Naive thymus-derived CD4-positive, alpha-beta T cell (primary cell): ENCODE data around the gene MOK. TPM values are rescaled to one million over a fixed set of nuclear protein-coding genes. Genes with fewer than 3 reads are reported as not detected.
A peak's percentile ranks its signal among the peaks of the same experiment; 100 is the strongest.

Source experiments
- ATAC-seq: fragments of 150-1000 bp; cut with Tn5 transposase; 2 replicates; pipeline ENCODE4 v1.10.0; 2021; ENCODE audit warnings: mild to moderate bottlenecking, moderate library complexity
- CTCF ChIA-PET: fragments of 350-600 bp; sonication (Branson Sonifier 250); formaldehyde crosslinking; loops from one replicate; lab custom pipeline; 2021; ENCODE audit warnings: antibody characterized with exemption; lab: Charles Lee
- POLR2A ChIA-PET: fragments of 350-600 bp; sonication (Branson Sonifier 250); formaldehyde crosslinking; loops from one replicate; lab custom pipeline; 2021; ENCODE audit warnings: antibody characterized with exemption, inconsistent platforms; lab: Charles Lee
- DNase-seq, 9 donors: peaks; one replicate each; pipeline versions ENCODE4 v3.0.0 to v3.0.0-alpha.2; 2020 to 2022; ENCODE audit warnings: mixed read lengths in 1 of 9
- H3K27ac ChIP-seq: one replicate; pipeline ENCODE4 v1.7.0; 2013; ENCODE audit warnings: mild to moderate bottlenecking, low read depth, low read length, moderate library complexity
- H3K27me3 ChIP-seq, 2 donors: one replicate each; pipeline ENCODE4 v1.7.0; 2013; ENCODE audit warnings: low read length in 2 of 2, mild to moderate bottlenecking in 2 of 2, moderate library complexity in 2 of 2; ENCODE audit not compliant: control insufficient read depth in 2 of 2, insufficient read depth in 2 of 2
- H3K36me3 ChIP-seq, 3 experiments: 1 replicate in 2 of 3; 2 replicates in 1 of 3; pipeline ENCODE4 v1.7.0; 2013; ENCODE audit warnings: low read length in 3 of 3, mild to moderate bottlenecking in 3 of 3, moderate library complexity in 1 of 3; ENCODE audit not compliant: insufficient read depth in 3 of 3, control insufficient read depth in 2 of 3
- H3K4me1 ChIP-seq, 2 donors: one replicate each; pipeline ENCODE4 v1.7.0; 2013; ENCODE audit warnings: low read length in 2 of 2, mild to moderate bottlenecking in 2 of 2, moderate library complexity in 1 of 2; ENCODE audit not compliant: control insufficient read depth in 2 of 2, insufficient read depth in 2 of 2
- H3K4me3 ChIP-seq: 2 replicates; pipeline ENCODE4 v1.7.0; 2013; ENCODE audit warnings: mild to moderate bottlenecking, low read length
- H3K9me3 ChIP-seq, 3 experiments: 1 replicate in 2 of 3; 2 replicates in 1 of 3; pipeline ENCODE4 v1.7.0; 2013; ENCODE audit warnings: low read length in 3 of 3; ENCODE audit not compliant: control insufficient read depth in 2 of 3
- H3K27ac Mint-ChIP-seq, 9 donors: one replicate each; pipeline ENCODE4 v1.8.0; 2020 to 2022; ENCODE audit warnings: mixed read lengths in 9 of 9, mild to moderate bottlenecking in 8 of 9, moderate library complexity in 5 of 9, inconsistent platforms in 2 of 9
- H3K27me3 Mint-ChIP-seq, 5 donors: one replicate each; pipeline ENCODE4 v1.8.0; 2021 to 2022; ENCODE audit warnings: mixed read lengths in 5 of 5, mild to moderate bottlenecking in 1 of 5
- H3K36me3 Mint-ChIP-seq, 5 donors: one replicate each; pipeline ENCODE4 v1.8.0; 2020 to 2022; ENCODE audit warnings: mixed read lengths in 5 of 5, mild to moderate bottlenecking in 3 of 5, inconsistent platforms in 1 of 5
- H3K4me1 Mint-ChIP-seq, 7 donors: one replicate each; pipeline ENCODE4 v1.8.0; 2020 to 2022; ENCODE audit warnings: mixed read lengths in 7 of 7, mild to moderate bottlenecking in 3 of 7, inconsistent platforms in 1 of 7
- H3K4me3 Mint-ChIP-seq, 10 donors: one replicate each; pipeline ENCODE4 v1.8.0; 2020 to 2022; ENCODE audit warnings: mild to moderate bottlenecking in 10 of 10, mixed read lengths in 10 of 10, moderate library complexity in 6 of 10, inconsistent platforms in 2 of 10
- H3K9me3 Mint-ChIP-seq, 11 donors: one replicate each; pipeline ENCODE4 v1.8.0; 2020 to 2022; ENCODE audit warnings: mixed read lengths in 11 of 11, mild to moderate bottlenecking in 4 of 11, inconsistent platforms in 1 of 11, moderate library complexity in 1 of 11
- intact Hi-C, 2 donors: fragments of 100-400 bp; cut with micrococcal nuclease; formaldehyde crosslinking; loops; one replicate each; pipeline ENCODE4 v1.15.1; 2023
- polyA plus RNA-seq, 2 donors: library from polyadenylated mRNA; unstranded; fragments of 300-500 nt; fragmentation: Illumina TruSeq; gene quantifications; one replicate each; pipeline ENCODE4 v1.2.3, GENCODE V29; 2021
- total RNA-seq, 6 experiments: library from RNA in 5 of 6; stranded (reverse) in 5 of 6; gene quantifications; 1 replicate in 5 of 6; 2 replicates in 1 of 6; pipeline ENCODE4 v1.2.3 and lab custom pipeline; 2021 to 2026

MOK gene
- total and polyA plus RNA-seq, 7 experiments from 2014 or later, result 1.3 to 3.5 (median 1.9) TPM

DNA sequence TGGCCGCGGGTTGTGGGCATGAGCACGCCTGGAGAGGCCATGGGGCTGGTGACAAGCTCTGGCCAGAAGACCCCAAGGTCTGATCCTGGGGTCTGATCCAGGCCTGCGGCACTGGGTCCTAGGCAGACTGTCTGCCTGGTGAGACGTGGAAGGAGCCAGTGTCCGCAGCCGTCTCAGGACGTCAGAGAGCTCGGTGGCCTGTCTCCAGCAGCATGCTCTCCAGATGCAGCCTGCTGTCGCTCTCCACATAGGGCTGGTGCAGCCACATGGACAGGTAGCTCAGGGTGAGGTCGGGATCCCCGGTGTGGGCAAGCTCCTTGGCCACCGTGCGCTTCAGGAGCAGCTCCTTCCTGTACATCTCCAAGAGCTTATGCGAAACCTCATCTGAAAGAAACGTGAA is 43.4 kb upstream of the MOK start:
- H3K27ac ChIP-seq, result no peak overlapping the region
- no peaks in the 10 kb centered on the region for H3K9me3 ChIP-seq
- Mint-ChIP-seq H3K4me3 (no peak overlapping the region), H3K4me1 (peaks cover 0 to 3% (median 0%) of the 10 kb centered on the region in 7 donors), H3K27me3 (no peaks in the 10 kb centered on the region), H3K27ac (no peak overlapping the region), H3K9me3 (no peaks in the 10 kb centered on the region), H3K36me3 (peaks cover 12 to 51% (median 16%) of the 10 kb centered on the region in 5 donors)
- ChIA-PET CTCF (no interaction called here), POLR2A (no interaction called here)
- peaks cover 0 to 87% (median 7%) of the 10 kb centered on the region in 3 experiments for H3K36me3 ChIP-seq
- no peak overlapping the region for H3K4me3 ChIP-seq
- DNase-seq (no peak), ATAC-seq (no peak)
- H3K4me1 ChIP-seq, result no peaks in the 10 kb centered on the region
- no peaks in the 10 kb centered on the region for H3K27me3 ChIP-seq
- intact Hi-C loops, result no loop called here

DNA sequence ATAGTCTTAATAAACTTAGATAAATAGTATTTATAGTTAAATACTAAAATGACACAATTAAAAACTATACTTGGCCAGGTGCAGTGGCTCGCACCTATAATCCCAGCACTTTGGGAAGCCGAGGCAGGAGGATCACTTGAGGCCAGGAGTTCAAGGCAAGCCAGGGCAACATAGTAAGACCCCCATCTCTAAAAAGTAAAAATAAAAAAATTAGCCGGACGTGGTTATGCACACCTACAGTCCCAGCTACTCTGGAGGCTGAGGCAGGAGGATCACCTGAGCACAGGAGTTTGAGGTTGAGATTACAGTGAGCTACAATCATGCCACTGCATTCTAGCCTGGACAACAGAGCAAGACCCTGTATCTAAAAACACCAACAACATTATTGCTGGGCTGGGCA is 41.7 kb upstream of the MOK start:
- Mint-ChIP-seq H3K27me3 (no peaks in the 10 kb centered on the region), H3K4me1 (no peaks in the 10 kb centered on the region), H3K36me3 (peaks cover 12 to 51% (median 21%) of the 10 kb centered on the region in 5 donors), H3K9me3 (no peaks in the 10 kb centered on the region), H3K4me3 (no peak overlapping the region), H3K27ac (peak overlapping the region in 1 of 9 donors; percentile 14)
- intact Hi-C loops, result no loop called here
- H3K4me1 ChIP-seq, result no peaks in the 10 kb centered on the region
- ATAC-seq (no peak), DNase-seq (no peak)
- no peak overlapping the region for H3K27ac ChIP-seq
- ChIA-PET CTCF (no interaction called here), POLR2A (no interaction called here)
- no peaks in the 10 kb centered on the region for H3K27me3 ChIP-seq
- H3K4me3 ChIP-seq, result no peak overlapping the region
- H3K36me3 ChIP-seq, result peaks cover 0 to 81% (median 7%) of the 10 kb centered on the region in 3 experiments
- no peaks in the 10 kb centered on the region for H3K9me3 ChIP-seq

DNA sequence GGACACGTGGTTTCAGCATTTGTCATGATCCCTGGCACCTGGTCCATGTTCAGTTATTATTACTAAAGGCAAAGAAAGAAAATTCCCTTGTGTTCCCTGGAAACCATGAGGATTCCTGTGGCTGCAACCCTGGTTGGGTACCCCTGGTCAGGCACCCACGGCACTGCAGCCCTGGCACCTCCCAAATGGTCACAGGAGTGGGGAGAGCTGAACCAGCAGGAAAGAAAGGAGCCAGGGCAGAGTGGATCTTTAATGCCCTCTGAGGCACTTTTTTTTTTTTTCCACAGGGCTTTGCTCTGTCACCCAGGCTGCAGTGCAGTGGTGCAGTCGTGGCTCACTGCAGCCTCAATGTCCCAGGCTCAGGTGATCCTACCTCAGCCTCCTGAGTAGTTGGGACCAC is 40.3 kb upstream of the MOK start:
- CTCF ChIA-PET, result no interaction called here
- Mint-ChIP-seq H3K27ac (peak overlapping the region in 4 of 9 donors; percentile 17 to 74 (median 66)), H3K4me1 (no peaks in the 10 kb centered on the region), H3K4me3 (no peak overlapping the region), H3K27me3 (no peaks in the 10 kb centered on the region), H3K9me3 (no peaks in the 10 kb centered on the region), H3K36me3 (peaks cover 12 to 46% (median 22%) of the 10 kb centered on the region in 5 donors)
- POLR2A ChIA-PET, result no interaction called here
- no peaks in the 10 kb centered on the region for H3K27me3 ChIP-seq
- H3K4me3 ChIP-seq, result no peak overlapping the region
- no peak overlapping the region for H3K27ac ChIP-seq
- no peak for DNase-seq
- H3K4me1 ChIP-seq, result no peaks in the 10 kb centered on the region
- H3K9me3 ChIP-seq, result no peaks in the 10 kb centered on the region
- no peak for ATAC-seq
- H3K36me3 ChIP-seq, result peaks cover 0 to 81% (median 11%) of the 10 kb centered on the region in 3 experiments
- intact Hi-C loops, result no loop called here

DNA sequence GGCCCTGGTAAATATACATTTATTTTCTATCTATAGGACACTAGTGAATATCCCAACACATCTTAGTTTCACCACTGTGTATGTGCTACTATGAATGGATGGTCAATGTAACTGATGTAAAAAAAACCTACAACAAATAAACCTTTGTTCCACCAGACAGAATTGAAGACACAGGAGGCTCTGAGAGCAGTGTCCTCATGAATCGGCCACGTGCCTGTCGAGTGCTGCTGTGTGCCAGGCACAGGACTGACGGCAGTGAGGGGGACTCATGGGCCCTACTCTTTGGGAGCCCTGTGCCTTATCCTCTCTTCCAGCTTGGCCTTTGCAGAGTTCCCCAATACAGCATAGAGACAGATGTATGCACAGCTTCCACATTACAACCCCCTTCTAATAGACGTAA is 39.5 kb upstream of the MOK start:
- ChIA-PET POLR2A (no interaction called here), CTCF (no interaction called here)
- ATAC-seq (no peak), DNase-seq (no peak)
- no peak overlapping the region for H3K27ac ChIP-seq
- H3K27me3 Mint-ChIP-seq, result no peaks in the 10 kb centered on the region
- no peaks in the 10 kb centered on the region for H3K4me1 ChIP-seq
- peak overlapping the region in 2 of 9 donors; percentile 17 to 74 for H3K27ac Mint-ChIP-seq
- H3K27me3 ChIP-seq, result no peaks in the 10 kb centered on the region
- no peaks in the 10 kb centered on the region for H3K9me3 Mint-ChIP-seq
- peaks cover 0 to 75% (median 11%) of the 10 kb centered on the region in 3 experiments for H3K36me3 ChIP-seq
- no peak overlapping the region for H3K4me3 ChIP-seq
- intact Hi-C loops, result no loop called here
- H3K36me3 Mint-ChIP-seq, result peaks cover 8 to 39% (median 22%) of the 10 kb centered on the region in 5 donors
- H3K4me1 Mint-ChIP-seq, result no peaks in the 10 kb centered on the region
- no peak overlapping the region for H3K4me3 Mint-ChIP-seq
- H3K9me3 ChIP-seq, result no peaks in the 10 kb centered on the region

DNA sequence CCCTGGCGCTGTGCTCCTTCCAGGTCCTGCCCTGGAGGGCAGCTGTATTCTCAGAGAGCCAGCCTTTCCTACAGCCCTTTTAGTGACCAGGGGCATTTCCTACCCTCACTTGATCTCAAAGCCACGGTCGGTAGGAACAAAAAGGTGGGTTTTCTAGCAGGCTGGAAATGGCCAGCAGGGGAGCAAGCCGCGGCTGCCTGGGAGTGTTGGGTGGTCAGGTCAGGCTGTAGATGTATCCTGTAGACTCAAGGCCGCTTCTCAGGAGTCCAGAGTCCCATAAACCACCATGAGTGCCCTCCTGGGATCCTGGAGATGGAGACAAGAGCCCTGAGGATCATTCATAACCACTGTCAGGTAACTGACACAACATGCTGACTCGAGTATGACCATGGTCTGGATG is 39.1 kb upstream of the MOK start:
- no peaks in the 10 kb centered on the region for H3K27me3 ChIP-seq
- no peaks in the 10 kb centered on the region for H3K9me3 Mint-ChIP-seq
- ATAC-seq, result no peak
- ChIA-PET CTCF (no interaction called here), POLR2A (no interaction called here)
- peaks cover 0 to 74% (median 11%) of the 10 kb centered on the region in 3 experiments for H3K36me3 ChIP-seq
- H3K4me1 ChIP-seq, result no peaks in the 10 kb centered on the region
- H3K4me1 Mint-ChIP-seq, result no peaks in the 10 kb centered on the region
- intact Hi-C loops, result no loop called here
- H3K4me3 Mint-ChIP-seq, result no peak overlapping the region
- H3K27me3 Mint-ChIP-seq, result no peaks in the 10 kb centered on the region
- no peaks in the 10 kb centered on the region for H3K9me3 ChIP-seq
- no peak for DNase-seq
- peaks cover 7 to 36% (median 22%) of the 10 kb centered on the region in 5 donors for H3K36me3 Mint-ChIP-seq
- no peak overlapping the region for H3K27ac Mint-ChIP-seq
- no peak overlapping the region for H3K27ac ChIP-seq
- H3K4me3 ChIP-seq, result no peak overlapping the region

DNA sequence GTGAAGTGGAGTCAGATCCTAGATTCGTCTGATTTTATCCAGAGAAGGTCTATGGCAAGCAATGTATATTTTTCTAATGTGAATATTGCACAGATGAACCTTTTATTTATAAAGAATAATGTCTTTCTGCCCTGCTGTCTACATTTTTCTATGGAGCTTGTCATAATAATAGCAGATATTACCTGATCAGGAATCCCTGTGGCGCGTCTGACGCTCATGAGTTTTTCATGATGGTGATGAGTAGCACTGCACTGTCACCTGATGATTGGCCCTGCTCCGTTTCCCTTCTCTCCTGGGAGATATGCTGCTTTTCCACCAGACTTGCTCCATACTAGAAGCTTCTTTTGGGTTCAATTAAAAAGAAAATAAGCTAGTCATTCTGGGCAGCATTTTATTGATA is 37.3 kb upstream of the MOK start:
- Mint-ChIP-seq H3K4me3 (no peak overlapping the region), H3K4me1 (no peaks in the 10 kb centered on the region), H3K27ac (no peak overlapping the region), H3K27me3 (no peaks in the 10 kb centered on the region), H3K9me3 (no peaks in the 10 kb centered on the region), H3K36me3 (peaks cover 0 to 35% (median 19%) of the 10 kb centered on the region in 5 donors)
- POLR2A ChIA-PET, result interaction anchor here (0.5 to 1.2 kb wide), 4 partner anchors 18 to 553 kb away, joined by 3 to 4 read pairs (median 3); partner anchors contain the start of genes CINP and TECPR2
- H3K27me3 ChIP-seq, result no peaks in the 10 kb centered on the region
- no peak overlapping the region for H3K27ac ChIP-seq
- ATAC-seq (no peak), DNase-seq (no peak)
- CTCF ChIA-PET, result no interaction called here
- H3K36me3 ChIP-seq, result peaks cover 0 to 71% (median 11%) of the 10 kb centered on the region in 3 experiments
- intact Hi-C loops, result no loop called here
- H3K4me1 ChIP-seq, result no peaks in the 10 kb centered on the region
- H3K9me3 ChIP-seq, result no peaks in the 10 kb centered on the region
- no peak overlapping the region for H3K4me3 ChIP-seq

DNA sequence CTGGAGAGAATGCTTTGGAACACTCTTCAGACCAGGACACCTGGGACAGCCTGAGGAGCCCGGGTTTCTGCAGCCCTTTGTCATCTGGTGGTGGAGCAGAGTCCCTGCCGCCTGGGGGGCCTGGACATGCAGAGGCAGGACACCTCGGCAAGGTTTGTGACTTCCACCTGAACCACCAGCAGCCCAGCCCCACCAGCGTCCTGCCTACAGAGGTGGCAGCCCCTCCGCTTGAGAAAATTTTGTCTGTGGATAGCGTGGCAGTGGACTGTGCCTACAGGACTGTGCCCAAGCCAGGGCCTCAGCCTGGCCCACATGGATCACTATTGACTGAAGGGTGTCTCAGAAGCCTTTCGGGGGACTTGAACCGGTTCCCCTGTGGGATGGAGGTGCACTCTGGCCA is 36.6 kb upstream of the MOK start:
- H3K27me3 ChIP-seq, result no peaks in the 10 kb centered on the region
- no peaks in the 10 kb centered on the region for H3K27me3 Mint-ChIP-seq
- H3K4me3 ChIP-seq, result no peak overlapping the region
- H3K36me3 Mint-ChIP-seq, result peaks cover 0 to 41% (median 19%) of the 10 kb centered on the region in 5 donors
- CTCF ChIA-PET, result no interaction called here
- peak overlapping the region in 1 of 9 donors; percentile 76 for H3K27ac Mint-ChIP-seq
- DNase-seq (no peak), ATAC-seq (no peak)
- intact Hi-C loops, result no loop called here
- no peak overlapping the region for H3K27ac ChIP-seq
- no peaks in the 10 kb centered on the region for H3K9me3 Mint-ChIP-seq
- H3K4me3 Mint-ChIP-seq, result no peak overlapping the region
- peaks cover 0 to 70% (median 11%) of the 10 kb centered on the region in 3 experiments for H3K36me3 ChIP-seq
- H3K4me1 Mint-ChIP-seq, result no peaks in the 10 kb centered on the region
- no peaks in the 10 kb centered on the region for H3K4me1 ChIP-seq
- POLR2A ChIA-PET, result interaction anchor here (1.2 kb wide), 1 partner anchor 21 kb away, joined by 3 read pairs; the partner anchor contains the start of genes CINP and TECPR2
- no peaks in the 10 kb centered on the region for H3K9me3 ChIP-seq
